ENCODE measurements around the gene MAST3. TPM values are rescaled to one million over a fixed set of nuclear protein-coding genes. Genes with fewer than 3 reads are reported as not detected.

The MAST3 gene
- total RNA-seq, 2 experiments from 2014 or later: 14.8 to 31.4 TPM

DNA sequence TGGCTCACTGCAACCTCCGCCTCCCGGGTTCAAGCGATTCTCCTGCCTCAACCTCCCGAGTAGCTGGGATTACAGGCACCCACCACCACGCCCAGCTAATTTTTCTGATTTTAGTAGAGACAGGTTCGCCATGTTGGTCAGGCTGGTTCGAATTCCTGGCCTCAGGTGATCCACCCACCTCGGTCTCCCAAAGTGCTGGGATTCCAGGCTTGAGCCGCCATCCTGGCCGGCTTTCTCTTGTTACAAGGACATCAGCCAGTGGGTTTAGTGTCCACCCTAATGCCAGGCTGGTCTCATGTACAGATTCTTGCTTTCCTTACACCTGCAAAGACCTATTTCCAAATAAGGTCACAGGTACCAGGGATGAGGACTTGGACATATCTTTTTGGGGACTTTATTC is 62.2 kb downstream of the MAST3 start:
- Histone ChIP-seq H3K4me1 (ENCODE audit: insufficient read depth, low read length, poor library complexity, severe bottlenecking) (peaks cover 29% of the 10 kb centered on the region), H3K79me2 (ENCODE audit: insufficient read depth, low read depth, low read length) (no peaks in the 10 kb centered on the region), H3K27ac (ENCODE audit: low read depth, low read length, poor library complexity, severe bottlenecking) (no peak overlapping the region), H4K20me1 (ENCODE audit: insufficient read depth, low read length) (no peaks in the 10 kb centered on the region), H3K9me2 (ENCODE audit: insufficient read depth, low read length) (no peaks in the 10 kb centered on the region), H3K4me2 (ENCODE audit: low read length) (0 out of 2 replicates have a peak overlapping the region, but pooled peaks have one; percentile 83), H3K36me3 (ENCODE audit: insufficient read depth, low read length) (peaks cover 14% of the 10 kb centered on the region), H2AFZ (ENCODE audit: low read length) (no peak overlapping the region), H3K9me3 (ENCODE audit: low read length) (no peaks in the 10 kb centered on the region), H3K4me3 (ENCODE audit: low read depth, low read length, poor library complexity, severe bottlenecking) (no peak overlapping the region)
- CTCF ChIA-PET (ENCODE audit: unreplicated experiment): interaction anchor here (1.2 kb wide), 1 partner anchor 8 kb away, joined by 5 read pairs; no protein-coding TSS in a partner anchor
- intact Hi-C loops (cut with micrococcal nuclease; ENCODE audit: unreplicated experiment): no loop called here
- no peak for DNase-seq (ENCODE audit: low spot score)
- no peak for TF ChIP-seq EZH2phosphoT487 (IDR thresholded peaks at IDR 0.05; ENCODE audit: borderline replicate concordance, low read depth, low read length)
- TF ChIP-seq, protein P1, sequence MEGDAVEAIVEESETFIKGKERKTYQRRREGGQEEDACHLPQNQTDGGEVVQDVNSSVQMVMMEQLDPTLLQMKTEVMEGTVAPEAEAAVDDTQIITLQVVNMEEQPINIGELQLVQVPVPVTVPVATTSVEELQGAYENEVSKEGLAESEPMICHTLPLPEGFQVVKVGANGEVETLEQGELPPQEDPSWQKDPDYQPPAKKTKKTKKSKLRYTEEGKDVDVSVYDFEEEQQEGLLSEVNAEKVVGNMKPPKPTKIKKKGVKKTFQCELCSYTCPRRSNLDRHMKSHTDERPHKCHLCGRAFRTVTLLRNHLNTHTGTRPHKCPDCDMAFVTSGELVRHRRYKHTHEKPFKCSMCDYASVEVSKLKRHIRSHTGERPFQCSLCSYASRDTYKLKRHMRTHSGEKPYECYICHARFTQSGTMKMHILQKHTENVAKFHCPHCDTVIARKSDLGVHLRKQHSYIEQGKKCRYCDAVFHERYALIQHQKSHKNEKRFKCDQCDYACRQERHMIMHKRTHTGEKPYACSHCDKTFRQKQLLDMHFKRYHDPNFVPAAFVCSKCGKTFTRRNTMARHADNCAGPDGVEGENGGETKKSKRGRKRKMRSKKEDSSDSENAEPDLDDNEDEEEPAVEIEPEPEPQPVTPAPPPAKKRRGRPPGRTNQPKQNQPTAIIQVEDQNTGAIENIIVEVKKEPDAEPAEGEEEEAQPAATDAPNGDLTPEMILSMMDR (conservative IDR thresholded peaks at IDR 0.05; ENCODE audit: low read length): no peak
- POLR2A ChIA-PET: interaction anchor here (1.5 kb wide), 1 partner anchor 81 kb away, joined by 3 read pairs; no protein-coding TSS in a partner anchor
- BruUV-seq (replicated peaks): TSS peak; percentile 37

DNA sequence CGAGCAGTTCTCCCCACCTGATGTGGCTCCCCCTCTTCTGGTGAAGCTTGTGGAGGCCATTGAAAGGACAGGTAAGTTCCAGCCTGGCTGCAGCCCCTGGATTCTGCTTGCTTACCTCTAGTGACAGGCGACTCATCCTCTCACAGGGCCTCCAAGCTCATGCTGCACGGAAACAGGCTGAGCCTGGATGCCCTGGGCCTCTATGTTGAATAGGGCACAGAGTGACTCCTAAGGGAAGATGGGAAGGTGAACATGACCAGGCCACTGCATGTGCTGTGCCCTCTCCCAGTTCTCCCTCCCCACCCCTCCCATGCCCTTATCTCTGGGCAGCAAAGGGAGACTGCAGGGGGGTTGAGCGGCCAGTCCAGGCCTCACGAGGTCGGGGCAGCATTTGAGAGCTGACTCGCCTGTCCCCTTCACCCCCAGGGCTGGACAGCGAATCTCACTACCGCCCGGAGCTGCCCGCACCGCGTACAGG is 63.0 kb downstream of the MAST3 start:
- POLR2A ChIA-PET: interaction anchor here (0.6 to 1.7 kb wide), 4 partner anchors 10 to 991 kb away, joined by 3 to 7 read pairs (median 4); no protein-coding TSS in a partner anchor
- Histone ChIP-seq H3K4me3 (ENCODE audit: low read depth, low read length, poor library complexity, severe bottlenecking) (peak overlapping the region; percentile 68), H3K9me2 (ENCODE audit: insufficient read depth, low read length) (no peaks in the 10 kb centered on the region), H3K4me2 (ENCODE audit: low read length) (peak overlapping the region; percentile 83), H2AFZ (ENCODE audit: low read length) (peak overlapping the region; percentile 67; the same call in 1 of the 2 replicates), H3K9me3 (ENCODE audit: low read length) (no peaks in the 10 kb centered on the region), H3K36me3 (ENCODE audit: insufficient read depth, low read length) (peaks cover 15% of the 10 kb centered on the region), H3K4me1 (ENCODE audit: insufficient read depth, low read length, poor library complexity, severe bottlenecking) (peaks cover 29% of the 10 kb centered on the region), H4K20me1 (ENCODE audit: insufficient read depth, low read length) (no peaks in the 10 kb centered on the region), H3K79me2 (ENCODE audit: insufficient read depth, low read depth, low read length) (no peaks in the 10 kb centered on the region), H3K27ac (ENCODE audit: low read depth, low read length, poor library complexity, severe bottlenecking) (peak overlapping the region; percentile 41)
- no TSS peak for BruUV-seq (replicated peaks)
- intact Hi-C loops (cut with micrococcal nuclease; ENCODE audit: unreplicated experiment): no loop called here
- no peak for DNase-seq (ENCODE audit: low spot score)
- TF ChIP-seq, protein P1 (conservative IDR thresholded peaks at IDR 0.05; ENCODE audit: low read length): no peak
- TF ChIP-seq EZH2phosphoT487 (IDR thresholded peaks at IDR 0.05; ENCODE audit: borderline replicate concordance, low read depth, low read length): no peak
- CTCF ChIA-PET (ENCODE audit: unreplicated experiment): interaction anchor here (1.2 to 1.5 kb wide), 2 partner anchors 9 to 31 kb away, joined by 3 to 5 read pairs; no protein-coding TSS in a partner anchor
